ENCODE results near the gene LETM1.

DNA sequence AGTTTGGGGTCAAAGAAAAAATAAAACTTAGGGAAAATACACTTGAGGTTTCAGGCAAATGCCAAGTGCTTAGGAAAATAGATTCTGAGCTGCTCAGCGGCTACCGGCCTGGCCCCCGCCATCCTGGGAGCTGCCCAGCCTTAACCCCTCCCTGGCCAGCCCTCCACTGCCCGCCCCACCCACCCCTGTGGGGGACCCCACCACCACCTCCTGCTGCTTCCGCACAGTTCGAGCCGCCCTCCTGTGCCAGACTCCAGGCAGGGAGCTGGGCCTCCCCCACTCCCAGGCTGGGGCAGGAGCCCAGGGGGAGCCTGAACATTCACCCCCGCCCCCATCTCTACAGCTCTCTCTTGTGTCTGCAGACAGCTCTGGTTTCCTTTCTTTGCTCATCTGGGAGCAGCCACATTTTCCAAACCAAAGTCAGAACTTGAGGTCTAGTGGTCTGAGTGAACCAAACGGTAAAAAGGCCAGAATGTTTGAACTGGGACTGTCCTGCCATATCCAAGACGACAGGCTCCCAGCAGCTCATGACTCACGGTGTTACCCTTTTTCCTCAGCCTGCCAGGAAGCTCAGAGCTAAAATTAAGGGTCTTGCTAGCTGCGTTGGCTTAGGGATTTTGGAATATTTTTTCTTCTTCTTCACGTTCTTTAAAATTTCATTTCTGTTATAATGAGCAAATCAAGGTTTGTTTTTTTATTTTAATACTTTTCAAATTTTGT lies 67.5 kb downstream of the LETM1 start:
- TF ChIP-seq, protein P1, sequence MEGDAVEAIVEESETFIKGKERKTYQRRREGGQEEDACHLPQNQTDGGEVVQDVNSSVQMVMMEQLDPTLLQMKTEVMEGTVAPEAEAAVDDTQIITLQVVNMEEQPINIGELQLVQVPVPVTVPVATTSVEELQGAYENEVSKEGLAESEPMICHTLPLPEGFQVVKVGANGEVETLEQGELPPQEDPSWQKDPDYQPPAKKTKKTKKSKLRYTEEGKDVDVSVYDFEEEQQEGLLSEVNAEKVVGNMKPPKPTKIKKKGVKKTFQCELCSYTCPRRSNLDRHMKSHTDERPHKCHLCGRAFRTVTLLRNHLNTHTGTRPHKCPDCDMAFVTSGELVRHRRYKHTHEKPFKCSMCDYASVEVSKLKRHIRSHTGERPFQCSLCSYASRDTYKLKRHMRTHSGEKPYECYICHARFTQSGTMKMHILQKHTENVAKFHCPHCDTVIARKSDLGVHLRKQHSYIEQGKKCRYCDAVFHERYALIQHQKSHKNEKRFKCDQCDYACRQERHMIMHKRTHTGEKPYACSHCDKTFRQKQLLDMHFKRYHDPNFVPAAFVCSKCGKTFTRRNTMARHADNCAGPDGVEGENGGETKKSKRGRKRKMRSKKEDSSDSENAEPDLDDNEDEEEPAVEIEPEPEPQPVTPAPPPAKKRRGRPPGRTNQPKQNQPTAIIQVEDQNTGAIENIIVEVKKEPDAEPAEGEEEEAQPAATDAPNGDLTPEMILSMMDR (IDR thresholded peaks at IDR 0.05; ENCODE audit: poor library complexity), result no peak
- no peak for TF ChIP-seq EZH2 (IDR thresholded peaks at IDR 0.05; ENCODE audit: borderline replicate concordance)
